Stimulated activated CD4-positive, alpha-beta T cell treated with anti-CD3 and anti-CD28 coated beads, TNF-alpha, amount 100 ng/mL, for 48 hours (primary cell): ENCODE data around the gene GOLGA6B.
A peak's percentile ranks its signal among the peaks of the same experiment; 100 is the strongest.
"Not testable (repeated sequence)": the region's sequence is repeated elsewhere in the genome, so short reads cannot be mapped to it uniquely, and the experiment has no call there.

ENCODE experiments used
- DNase-seq, 3 donors: peaks; one replicate each; pipeline ENCODE4 v3.0.0-alpha.2; 2020; ENCODE audit warnings: low read depth in 3 of 3

The GOLGA6B gene

GRCh38 chr15:72663931-72664330, 9.4 kb downstream of the GOLGA6B start:
- not testable (repeated sequence) for DNase-seq

GRCh38 chr15:72665706-72666105, 11.2 kb downstream of the GOLGA6B start:
- DNase-seq, result not testable (repeated sequence)

GRCh38 chr15:72669803-72670202, 15.3 kb downstream of the GOLGA6B start:
- DNase-seq, result not testable (repeated sequence)

GRCh38 chr15:72670656-72671352, 16.3 kb downstream of the GOLGA6B start:
- DNase-seq, result peak; percentile 47 to 56 (median 50)

- DNase-seq, result no peak
These were observed 17.0 kb downstream of the GOLGA6B start for GRCh38 chr15:72671525-72671924.

GRCh38 chr15:72676838-72677237, 22.3 kb downstream of the GOLGA6B start:
- DNase-seq, result no peak

GRCh38 chr15:72680931-72681330, 26.4 kb downstream of the GOLGA6B start:
- DNase-seq, result no peak

- DNase-seq, result no peak
These were observed 28.3 kb downstream of the GOLGA6B start for GRCh38 chr15:72682772-72683171.

GRCh38 chr15:72685301-72685924, 30.9 kb downstream of the GOLGA6B start:
- peak in 1 of 3 donors; percentile 4 for DNase-seq

GRCh38 chr15:72685925-72686794, 31.7 kb downstream of the GOLGA6B start, which contains the start of the genes BBS4 and HIGD2B:
Gene BBS4 (plus strand): TSS chr15:72686207. CDS start chr15:72686228, 21 bp downstream.
Gene HIGD2B (minus strand): TSS chr15:72686182. CDS start chr15:72676374, 9,808 bp downstream.
- peak; percentile 70 to 82 (median 74) for DNase-seq

- no peak for DNase-seq
These were observed 34.2 kb downstream of the GOLGA6B start for GRCh38 chr15:72688697-72689096.

GRCh38 chr15:72690938-72691337, 36.4 kb downstream of the GOLGA6B start:
- DNase-seq, result no peak

- DNase-seq, result no peak
These were observed 44.4 kb downstream of the GOLGA6B start for GRCh38 chr15:72698938-72699337.

- DNase-seq, result no peak
These were observed 45.6 kb downstream of the GOLGA6B start for GRCh38 chr15:72700076-72700475.

GRCh38 chr15:72706266-72706665, 51.8 kb downstream of the GOLGA6B start:
- no peak for DNase-seq

GRCh38 chr15:72708551-72709303, 54.2 kb downstream of the GOLGA6B start:
- not testable (repeated sequence) for DNase-seq
